Measurements from ENCODE around the gene FBXW11.

FBXW11 gene

GRCh38 chr5:171857489-171857876 is 149.0 kb downstream of the FBXW11 start:
- DNase-seq = no peak

GRCh38 chr5:171855798-171856763 is 150.4 kb downstream of the FBXW11 start:
- no peak for DNase-seq

- no peak for DNase-seq
Observed at GRCh38 chr5:171855265-171855664, 151.2 kb downstream of the FBXW11 start.

GRCh38 chr5:171852255-171852681 is 154.2 kb downstream of the FBXW11 start:
- DNase-seq = no peak

GRCh38 chr5:171851251-171851650 is 155.2 kb downstream of the FBXW11 start:
- no peak for DNase-seq

- peak; percentile 64 for DNase-seq
Observed at GRCh38 chr5:171850324-171850947, 156.0 kb downstream of the FBXW11 start.

GRCh38 chr5:171849585-171850323 is 156.7 kb downstream of the FBXW11 start:
- no peak for DNase-seq

GRCh38 chr5:171848911-171849520 is 157.4 kb downstream of the FBXW11 start:
- DNase-seq = no peak

- DNase-seq = peak; percentile 54
Observed at GRCh38 chr5:171848486-171848885, 158.0 kb downstream of the FBXW11 start.

GRCh38 chr5:171848006-171848405 is 158.4 kb downstream of the FBXW11 start:
- DNase-seq = no peak

- DNase-seq = no peak
Observed at GRCh38 chr5:171847026-171847425, 159.4 kb downstream of the FBXW11 start.

- DNase-seq = no peak
Observed at GRCh38 chr5:171846323-171846722, 160.1 kb downstream of the FBXW11 start.

- peak; percentile 8 for DNase-seq
Observed at GRCh38 chr5:171845857-171846256, 160.6 kb downstream of the FBXW11 start.

- DNase-seq = no peak
Observed at GRCh38 chr5:171845040-171845630, 161.3 kb downstream of the FBXW11 start.

- DNase-seq = no peak
Observed at GRCh38 chr5:171842777-171843328, 163.6 kb downstream of the FBXW11 start.

- no peak for DNase-seq
Observed at GRCh38 chr5:171841984-171842776, 164.3 kb downstream of the FBXW11 start.

GRCh38 chr5:171840711-171841522 is 165.5 kb downstream of the FBXW11 start:
- DNase-seq = no peak

- DNase-seq = peak; percentile 35
Observed at GRCh38 chr5:171840066-171840465, 166.4 kb downstream of the FBXW11 start.

GRCh38 chr5:171839112-171839511 is 167.3 kb downstream of the FBXW11 start:
- no peak for DNase-seq

GRCh38 chr5:171838066-171838465 is 168.4 kb downstream of the FBXW11 start:
- no peak for DNase-seq
